HG03159 (cell line): ENCODE measurements around the gene NUDT12.

Experiments
- ATAC-seq: cut with Tn5 transposase; IDR thresholded peaks from one replicate; pipeline ENCODE4 v1.9.1; 2021; ENCODE audit warnings: mild to moderate bottlenecking, moderate library complexity; ENCODE audit not compliant: unreplicated experiment

NUDT12 gene

GRCh38 chr5:103541569-103541968, 21.0 kb downstream of the NUDT12 start:
- no peak for ATAC-seq

GRCh38 chr5:103541114-103541513, 21.5 kb downstream of the NUDT12 start:
- ATAC-seq = no peak

GRCh38 chr5:103539376-103540330, 22.9 kb downstream of the NUDT12 start:
- ATAC-seq = no peak

GRCh38 chr5:103532086-103532734, 30.4 kb downstream of the NUDT12 start:
- ATAC-seq = no peak

GRCh38 chr5:103526164-103526915, 36.2 kb downstream of the NUDT12 start:
- ATAC-seq = no peak

- no peak for ATAC-seq
These were observed 37.2 kb downstream of the NUDT12 start for GRCh38 chr5:103525361-103525760.

- ATAC-seq = no peak
These were observed 39.3 kb downstream of the NUDT12 start for GRCh38 chr5:103523319-103523718.

- ATAC-seq = no peak
These were observed 40.0 kb downstream of the NUDT12 start for GRCh38 chr5:103522586-103522985.

- ATAC-seq = no peak
These were observed 43.0 kb downstream of the NUDT12 start for GRCh38 chr5:103519550-103519949.

- ATAC-seq = no peak
These were observed 48.2 kb downstream of the NUDT12 start for GRCh38 chr5:103514371-103514770.

- no peak for ATAC-seq
These were observed 48.9 kb downstream of the NUDT12 start for GRCh38 chr5:103513701-103514100.

- ATAC-seq = no peak
These were observed 50.1 kb downstream of the NUDT12 start for GRCh38 chr5:103512500-103512899.

- no peak for ATAC-seq
These were observed 51.1 kb downstream of the NUDT12 start for GRCh38 chr5:103511554-103511885.

- ATAC-seq = no peak
These were observed 51.6 kb downstream of the NUDT12 start for GRCh38 chr5:103510851-103511553.

GRCh38 chr5:103505581-103506305, 56.8 kb downstream of the NUDT12 start:
- no peak for ATAC-seq

GRCh38 chr5:103503066-103503465, 59.5 kb downstream of the NUDT12 start:
- no peak for ATAC-seq

GRCh38 chr5:103502662-103503061, 59.9 kb downstream of the NUDT12 start:
- ATAC-seq = no peak
